Tibial artery (tissue), 4 donors: Measurements from ENCODE around the gene IL10RA.
"Not testable (repeated sequence)": the region's sequence is repeated elsewhere in the genome, so short reads cannot be mapped to it uniquely, and the experiment has no call there.

ENCODE experiments used
- DNase-seq, 2 donors: peaks; one replicate each; pipeline ENCODE4 v3.0.0-alpha.2; 2019
- H3K27ac ChIP-seq, 2 donors: fragments of 200-600 bp; sonication (generic) in 1 of 2; 1 replicate in 1 of 2; 2 replicates in 1 of 2; pipeline ENCODE4 v1.5.1; 2018 to 2019; ENCODE audit warnings: mild to moderate bottlenecking in 1 of 2
- H3K27me3 ChIP-seq, 2 donors: fragments of 200-600 bp; sonication (generic) in 1 of 2; one replicate each; pipeline versions ENCODE4 v1.5.1 to v1.6.0; 2016 to 2019
- H3K36me3 ChIP-seq, 3 donors: fragments of 200-600 bp; sonication (generic) in 2 of 3; one replicate each; pipeline ENCODE4 v1.5.1; 2016 to 2019; ENCODE audit warnings: mild to moderate bottlenecking in 2 of 3
- H3K4me1 ChIP-seq, 4 donors: fragments of 200-600 bp; sonication (generic) in 2 of 4; 1 replicate in 3 of 4; 2 replicates in 1 of 4; pipeline ENCODE4 v1.5.1; 2016 to 2019
- H3K4me3 ChIP-seq, 2 donors: fragments of 200-600 bp; sonication (generic) in 1 of 2; 1 replicate in 1 of 2; 2 replicates in 1 of 2; pipeline ENCODE4 v1.5.1; 2018 to 2019; ENCODE audit warnings: mild to moderate bottlenecking in 2 of 2
- H3K9me3 ChIP-seq, 3 donors: fragments of 200-600 bp; sonication (generic) in 1 of 3; one replicate each; pipeline ENCODE4 v1.5.1; 2016 to 2019
- CTCF ChIP-seq, 2 experiments: fragments of 200-600 bp in 1 of 2; fragments of 450-650 bp in 1 of 2; IDR thresholded peaks; one replicate each; pipeline ENCODE4 v1.5.1; 2017 to 2019; ENCODE audit warnings: antibody characterized with exemption in 2 of 2, mild to moderate bottlenecking in 1 of 2, moderate library complexity in 1 of 2
- intact Hi-C: fragments of 100-400 bp; cut with DNase I; formaldehyde crosslinking; loops from one replicate; pipeline ENCODE4 v1.15.0; 2023; ENCODE audit warnings: low total_unique reads

The IL10RA gene

DNA sequence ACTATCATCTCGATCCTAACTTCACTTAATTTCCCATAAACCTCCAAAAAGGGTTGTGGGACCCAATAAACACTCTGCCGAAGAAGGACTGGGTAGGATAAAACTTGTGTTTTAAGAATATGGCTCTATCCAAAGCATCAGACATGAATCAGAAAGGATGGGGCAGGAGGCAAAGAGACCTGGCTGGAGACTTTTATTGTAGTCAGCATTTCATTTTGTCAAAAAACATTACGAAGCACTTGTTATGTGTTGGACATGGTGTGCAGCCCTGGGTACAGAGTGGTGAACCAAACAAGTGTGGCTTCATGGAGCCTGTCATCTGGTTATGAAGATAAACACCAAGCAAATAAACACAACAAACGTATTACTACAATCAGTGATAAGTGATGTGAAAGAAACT, 17.3 kb downstream of the IL10RA start:
- no peak overlapping the region for H3K4me3 ChIP-seq
- no peaks in the 10 kb centered on the region for H3K4me1 ChIP-seq
- H3K27ac ChIP-seq: no peak overlapping the region
- H3K36me3 ChIP-seq: peaks cover 0 to 8% (median 6%) of the 10 kb centered on the region in 3 donors
- no peaks in the 10 kb centered on the region for H3K27me3 ChIP-seq
- intact Hi-C loops: no loop called here
- no peak for TF ChIP-seq CTCF (IDR thresholded peaks at IDR 0.05)
- DNase-seq: no peak
- H3K9me3 ChIP-seq: peaks cover 0 to 3% (median 0%) of the 10 kb centered on the region in 3 donors

- DNase-seq: no peak
- H3K27me3 ChIP-seq: no peaks in the 10 kb centered on the region
- peaks cover 0 to 5% (median 0%) of the 10 kb centered on the region in 3 donors for H3K36me3 ChIP-seq
- no peak overlapping the region for H3K4me3 ChIP-seq
- H3K4me1 ChIP-seq: no peaks in the 10 kb centered on the region
- H3K27ac ChIP-seq: no peak overlapping the region
- intact Hi-C loops: no loop called here
- TF ChIP-seq CTCF (IDR thresholded peaks at IDR 0.05): no peak
- peaks cover 0 to 3% (median 0%) of the 10 kb centered on the region in 3 donors for H3K9me3 ChIP-seq
Measured at GRCh38 chr11:118004543-118005223, 18.5 kb downstream of the IL10RA start.

DNA sequence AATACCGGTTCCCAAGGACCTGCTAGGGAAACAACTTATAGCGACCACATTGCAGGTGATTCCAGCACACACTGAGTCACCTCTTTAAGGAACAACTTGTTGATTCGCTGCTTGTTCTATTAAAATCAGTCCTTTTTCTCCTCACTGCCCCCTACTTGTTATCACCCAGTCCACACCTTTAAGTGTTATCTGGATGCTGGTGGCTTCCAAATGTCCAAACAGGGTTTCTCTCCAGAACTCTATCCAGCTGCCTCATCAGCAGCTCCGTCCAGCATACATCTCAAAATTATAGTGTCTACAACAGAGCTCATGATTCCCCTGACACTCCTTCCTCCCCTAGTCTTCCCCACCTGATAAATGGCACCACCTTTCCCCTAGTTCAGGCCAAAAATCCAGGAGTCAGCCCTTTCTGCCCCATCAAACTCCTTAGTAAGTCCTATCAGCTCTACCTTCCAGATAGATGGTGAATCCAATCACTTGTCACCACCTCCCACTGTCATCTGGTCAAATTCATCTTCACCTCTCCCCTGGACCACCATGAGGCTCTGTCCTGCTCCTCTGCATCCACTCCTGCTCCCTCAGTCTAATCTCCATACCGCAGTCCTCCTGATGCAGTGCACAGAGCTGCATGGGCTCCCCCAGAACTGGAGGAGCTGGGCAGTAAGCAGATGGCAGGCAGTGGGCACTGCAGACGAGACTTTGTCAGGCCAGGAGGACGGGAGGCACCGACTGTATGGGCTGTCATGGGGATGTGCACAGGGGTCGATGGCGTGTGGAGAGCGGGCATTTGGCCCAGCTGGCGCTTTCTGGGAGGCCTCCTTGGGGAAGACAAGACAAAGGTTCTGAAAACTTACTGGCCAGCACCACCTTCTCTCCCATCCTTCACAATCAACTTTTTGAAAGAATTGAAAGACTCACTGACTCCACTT, 19.3 kb downstream of the IL10RA start:
- Histone ChIP-seq H3K4me3 (no peak overlapping the region), H3K9me3 (peaks cover 0 to 3% (median 0%) of the 10 kb centered on the region in 3 donors), H3K36me3 (no peaks in the 10 kb centered on the region), H3K4me1 (no peaks in the 10 kb centered on the region), H3K27ac (no peak overlapping the region), H3K27me3 (no peaks in the 10 kb centered on the region)
- no peak for TF ChIP-seq CTCF (IDR thresholded peaks at IDR 0.05)
- DNase-seq: no peak
- intact Hi-C loops: no loop called here

DNA sequence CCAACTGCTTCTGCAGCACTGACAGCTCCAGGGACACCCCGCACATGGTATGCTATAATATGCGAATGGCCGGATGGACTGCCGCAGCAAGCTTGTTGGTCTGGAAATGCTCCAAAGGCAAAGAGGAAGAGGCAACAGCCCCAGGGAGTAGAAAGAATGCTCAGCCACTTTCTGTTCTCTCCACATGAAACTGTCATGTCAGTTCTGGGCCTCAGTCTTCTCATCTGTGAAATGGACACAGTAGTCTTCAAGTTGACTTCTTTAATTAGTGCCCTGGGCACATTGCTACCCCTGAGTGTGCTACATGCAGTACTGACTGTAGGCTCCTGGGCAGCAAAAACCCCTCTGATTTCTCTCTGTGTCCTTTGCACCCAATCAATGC, 19.9 kb downstream of the IL10RA start:
- intact Hi-C loops: no loop called here
- H3K27ac ChIP-seq: no peak overlapping the region
- H3K4me3 ChIP-seq: no peak overlapping the region
- peaks cover 0 to 5% (median 0%) of the 10 kb centered on the region in 4 donors for H3K4me1 ChIP-seq
- TF ChIP-seq CTCF (IDR thresholded peaks at IDR 0.05): no peak
- H3K27me3 ChIP-seq: no peaks in the 10 kb centered on the region
- H3K36me3 ChIP-seq: no peaks in the 10 kb centered on the region
- H3K9me3 ChIP-seq: peaks cover 0 to 3% (median 0%) of the 10 kb centered on the region in 3 donors
- DNase-seq: no peak

DNA sequence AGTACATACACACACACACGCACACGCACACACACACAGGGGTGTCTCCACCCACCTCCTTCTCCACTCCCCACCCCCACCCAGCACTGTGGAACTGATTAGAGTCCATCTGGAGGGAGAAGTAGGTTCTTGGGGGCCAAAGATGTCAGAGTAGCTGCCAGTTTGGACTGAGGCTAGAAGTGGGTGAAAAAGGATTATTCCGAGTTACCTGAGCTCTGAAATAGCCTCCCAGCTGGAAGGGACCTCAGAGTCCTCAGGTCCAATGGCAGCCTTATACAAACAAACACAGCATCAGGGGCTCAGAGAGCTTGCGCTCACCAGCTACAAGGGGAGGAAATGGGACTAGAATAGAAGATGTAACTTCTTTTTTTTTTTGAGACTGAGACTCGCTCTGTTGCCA, 20.8 kb downstream of the IL10RA start:
- H3K27me3 ChIP-seq: no peaks in the 10 kb centered on the region
- H3K27ac ChIP-seq: no peak overlapping the region
- DNase-seq: peak in 1 of 2 donors; percentile 10
- H3K4me1 ChIP-seq: peaks cover 0 to 5% (median 0%) of the 10 kb centered on the region in 4 donors
- no peak overlapping the region for H3K4me3 ChIP-seq
- intact Hi-C loops: no loop called here
- no peaks in the 10 kb centered on the region for H3K36me3 ChIP-seq
- no peak for TF ChIP-seq CTCF (IDR thresholded peaks at IDR 0.05)
- peaks cover 0 to 3% (median 0%) of the 10 kb centered on the region in 3 donors for H3K9me3 ChIP-seq

GRCh38 chr11:118007563-118008270, 21.5 kb downstream of the IL10RA start:
- H3K4me3 ChIP-seq, H3K36me3 ChIP-seq, H3K27me3 ChIP-seq, H3K9me3 ChIP-seq, intact Hi-C loops, H3K27ac ChIP-seq, H3K4me1 ChIP-seq: not testable (repeated sequence)
- peak in 1 of 2 donors; percentile 38 for DNase-seq
